ENCODE measurements around the gene PRICKLE2.
"Not testable (repeated sequence)": the region's sequence is repeated elsewhere in the genome, so short reads cannot be mapped to it uniquely, and the experiment has no call there.

PRICKLE2 gene

DNA sequence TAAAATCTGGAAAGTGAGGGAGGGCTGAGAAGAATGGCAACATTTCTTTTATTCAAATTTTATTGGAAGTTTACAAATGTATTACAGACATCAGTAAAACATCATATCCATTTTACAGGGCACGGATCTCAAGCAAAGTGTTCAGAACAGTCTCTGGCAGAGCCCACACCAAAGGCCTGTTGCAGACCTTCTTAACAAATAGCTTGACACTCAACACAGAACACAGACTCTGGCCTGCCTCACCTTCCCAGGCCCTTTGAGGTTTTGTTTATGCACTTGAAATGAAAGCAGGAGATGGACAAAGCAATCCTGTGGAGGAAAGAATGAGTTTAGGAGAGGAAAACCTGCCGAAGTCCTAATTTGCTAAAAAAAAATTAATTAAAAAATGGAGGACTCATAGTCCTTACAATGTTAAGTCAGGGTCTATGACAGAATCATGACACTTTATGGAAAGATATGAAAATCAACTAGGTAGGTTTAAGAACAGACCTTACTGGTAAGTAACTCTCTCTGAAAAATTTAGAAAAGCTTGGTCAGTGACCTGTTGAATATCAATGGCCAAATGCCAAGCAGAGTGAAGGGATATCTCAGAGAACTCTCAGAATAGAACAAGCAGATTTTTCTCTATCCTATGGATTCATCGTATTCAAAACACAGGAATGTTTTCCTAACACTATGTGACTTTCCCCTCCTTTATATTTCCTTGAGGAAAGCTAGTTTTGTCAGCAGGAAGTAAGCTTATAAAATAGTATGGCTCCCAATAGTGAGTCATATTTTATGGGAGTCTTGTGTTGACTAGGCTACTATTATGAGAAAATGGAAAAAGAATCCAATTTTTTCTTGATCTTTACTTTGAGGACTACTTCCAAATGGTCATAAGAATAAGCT lies 131.2 kb downstream of the PRICKLE2 start:
- DNase-seq, result no peak

- DNase-seq, result no peak
These were observed 132.1 kb downstream of the PRICKLE2 start for GRCh38 chr3:64093211-64093610.

- no peak for DNase-seq
These were observed 133.8 kb downstream of the PRICKLE2 start for GRCh38 chr3:64091501-64091900.

- DNase-seq, result not testable (repeated sequence)
These were observed 135.9 kb downstream of the PRICKLE2 start for GRCh38 chr3:64089386-64089785.

DNA sequence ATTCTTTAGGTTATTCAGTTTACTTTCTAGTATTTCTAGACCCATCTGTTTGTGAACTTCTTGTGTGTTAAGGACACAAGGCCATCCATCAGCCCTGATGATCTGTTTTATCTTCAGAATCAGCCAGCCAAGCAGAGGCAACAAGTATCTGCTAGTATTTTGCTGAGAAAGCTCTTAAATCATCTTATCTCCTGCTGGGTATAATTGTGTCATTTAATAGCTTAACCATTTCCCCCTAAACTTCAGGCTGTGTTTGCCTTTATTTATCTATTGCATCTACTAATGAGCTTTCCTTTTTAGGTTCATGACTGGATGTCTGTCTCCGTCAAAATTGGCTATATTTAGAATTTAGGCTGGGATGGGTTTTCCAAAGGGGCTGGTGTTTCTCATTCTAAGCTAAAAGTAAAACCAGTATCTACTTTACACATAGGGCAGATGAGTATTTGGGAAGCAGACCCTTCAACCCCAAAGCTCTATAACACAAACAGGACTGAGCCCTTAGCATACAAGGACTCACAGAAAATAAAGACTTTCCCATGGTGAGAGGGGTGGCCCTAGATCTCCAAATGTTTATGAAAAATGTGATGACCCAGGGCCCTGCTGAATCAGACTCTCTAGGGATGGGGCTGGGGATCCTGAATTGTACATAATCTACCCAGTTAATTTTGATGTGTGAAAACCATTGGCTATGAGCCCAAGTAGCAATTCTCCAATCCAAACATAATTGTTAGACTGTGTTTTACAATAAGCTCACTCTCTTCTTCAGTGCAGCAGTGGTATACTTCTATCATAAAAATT lies 136.7 kb downstream of the PRICKLE2 start:
- DNase-seq, result no peak

GRCh38 chr3:64086479-64087252 lies 138.6 kb downstream of the PRICKLE2 start:
- DNase-seq, result no peak

DNA sequence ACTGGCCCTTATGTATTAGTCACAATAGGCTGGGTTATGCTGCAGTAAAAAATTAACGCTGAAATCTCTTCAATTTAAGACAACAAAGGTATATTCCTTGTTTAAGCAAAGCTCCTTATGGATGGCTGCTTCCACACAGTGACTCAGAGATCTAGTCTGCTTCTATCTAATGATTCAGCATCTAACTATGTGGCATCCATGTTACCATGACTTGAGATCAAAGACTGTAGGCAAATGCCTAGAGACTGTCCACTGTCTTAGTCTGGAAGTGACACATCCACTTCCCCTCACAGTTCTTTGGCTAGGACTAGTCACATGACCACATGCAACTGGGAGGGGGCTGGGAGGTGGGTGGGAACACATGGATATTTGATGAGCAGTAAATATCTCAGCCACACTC lies 140.6 kb downstream of the PRICKLE2 start:
- DNase-seq, result peak; percentile 1

- no peak for DNase-seq
These were observed 141.7 kb downstream of the PRICKLE2 start for GRCh38 chr3:64083575-64083974.

DNA sequence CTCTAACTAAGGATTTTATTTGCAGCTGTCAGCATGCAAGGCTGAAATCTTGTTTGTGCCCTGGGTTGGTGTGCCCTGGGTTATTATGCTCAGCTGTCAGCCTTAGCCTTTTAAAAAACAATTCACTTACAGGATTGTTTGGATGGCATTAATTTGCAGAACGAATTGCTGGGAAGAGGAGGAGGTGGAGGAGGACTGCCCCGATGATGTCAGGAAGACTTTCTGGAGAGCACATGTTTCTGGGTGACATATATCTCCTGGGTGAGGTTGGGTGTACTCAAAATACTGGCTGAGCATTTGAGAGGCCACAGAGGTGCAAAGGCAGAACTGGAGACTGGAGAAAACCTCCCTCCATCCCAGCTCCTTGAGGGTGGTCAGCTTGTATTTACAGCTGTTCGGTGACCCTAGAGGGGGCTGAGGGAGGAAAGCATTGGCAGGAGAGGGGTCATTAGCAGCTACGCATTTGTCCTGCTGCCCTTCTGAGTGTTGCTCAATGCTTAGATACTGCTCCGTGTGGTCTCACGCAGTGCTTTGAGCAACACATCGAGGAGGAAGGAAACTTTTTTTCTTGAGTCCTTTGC lies 142.2 kb downstream of the PRICKLE2 start:
- DNase-seq, result no peak

DNA sequence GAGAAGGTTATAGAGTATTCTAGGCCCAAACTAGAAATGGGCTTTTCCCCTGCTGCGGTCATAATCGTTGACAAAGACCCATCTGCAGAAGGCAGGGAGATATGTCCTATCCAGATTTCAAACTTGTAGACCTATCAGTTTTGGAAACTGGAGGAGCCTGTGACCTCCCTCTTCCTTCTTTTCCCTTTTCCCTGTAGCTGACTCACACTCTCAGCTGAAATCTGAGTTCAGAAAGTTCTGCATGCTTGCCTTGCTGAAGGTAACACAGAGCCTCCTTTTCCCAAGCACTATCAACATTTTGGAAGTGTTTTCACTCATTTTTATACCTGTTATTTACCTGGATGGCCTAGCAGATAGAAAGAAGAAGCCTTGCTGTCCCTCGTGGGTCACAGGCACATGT lies 142.9 kb downstream of the PRICKLE2 start:
- DNase-seq, result no peak

GRCh38 chr3:64081235-64081630 lies 144.0 kb downstream of the PRICKLE2 start:
- DNase-seq, result no peak

- DNase-seq, result no peak
These were observed 144.5 kb downstream of the PRICKLE2 start for GRCh38 chr3:64080616-64081234.

DNA sequence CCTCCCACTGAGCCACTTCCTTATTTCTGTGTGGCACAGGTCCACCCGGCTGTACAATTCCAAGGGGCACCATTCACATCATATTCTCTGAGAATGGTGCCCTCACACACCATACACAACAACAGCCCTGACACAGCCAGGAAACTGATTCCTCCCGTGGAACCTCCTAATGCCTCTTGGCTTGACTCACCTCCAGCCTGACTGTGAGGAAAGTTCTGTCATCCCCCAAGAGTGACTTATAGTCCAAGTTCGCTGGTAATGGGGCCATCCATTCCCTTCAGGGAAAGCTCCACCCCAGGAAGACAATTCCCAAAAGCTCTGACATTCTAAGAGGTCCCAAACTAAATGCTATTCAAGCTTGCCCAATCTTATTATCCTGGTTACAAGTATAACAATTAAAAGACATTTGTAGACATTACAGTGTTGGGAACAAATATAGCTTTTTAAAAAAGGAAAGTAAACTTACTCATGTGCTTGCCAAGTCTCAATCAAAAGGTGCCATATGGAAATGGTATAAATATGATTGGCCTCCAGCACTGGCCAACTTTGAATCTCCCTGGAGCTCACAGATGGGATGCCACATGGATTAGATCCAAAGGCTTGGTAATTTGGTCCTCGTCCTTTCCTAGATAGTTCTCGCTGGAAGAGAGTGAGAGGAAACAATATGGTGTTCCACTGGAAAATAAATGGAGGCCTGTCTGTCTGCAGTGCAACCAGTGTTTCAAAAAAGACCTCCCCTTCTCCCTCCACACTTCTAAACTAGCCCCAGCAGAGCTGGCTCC lies 145.7 kb downstream of the PRICKLE2 start:
- DNase-seq, result no peak

- DNase-seq, result no peak
These were observed 146.3 kb downstream of the PRICKLE2 start for GRCh38 chr3:64078966-64079365.

- no peak for DNase-seq
These were observed 150.2 kb downstream of the PRICKLE2 start for GRCh38 chr3:64074895-64075679.

DNA sequence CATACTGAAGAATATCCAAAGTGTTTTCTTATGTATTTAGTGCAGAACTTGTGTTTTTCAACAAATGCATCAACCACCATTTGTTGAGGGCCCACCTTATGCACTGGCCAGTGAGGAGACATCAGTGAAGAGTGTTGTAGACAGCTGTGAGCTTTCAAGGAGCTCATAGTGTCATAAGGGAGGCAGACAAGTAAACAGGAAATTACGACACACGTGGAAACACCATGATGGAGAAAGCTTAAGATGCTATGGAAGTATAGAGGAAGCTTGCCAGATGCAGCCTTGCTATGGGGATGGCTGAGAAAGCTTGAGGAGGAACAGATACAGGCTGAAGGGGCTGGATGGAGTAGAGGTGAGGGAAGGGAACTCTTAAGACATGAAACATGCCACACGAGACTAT lies 151.2 kb downstream of the PRICKLE2 start:
- DNase-seq, result no peak

- no peak for DNase-seq
These were observed 152.0 kb downstream of the PRICKLE2 start for GRCh38 chr3:64073158-64073761.

DNA sequence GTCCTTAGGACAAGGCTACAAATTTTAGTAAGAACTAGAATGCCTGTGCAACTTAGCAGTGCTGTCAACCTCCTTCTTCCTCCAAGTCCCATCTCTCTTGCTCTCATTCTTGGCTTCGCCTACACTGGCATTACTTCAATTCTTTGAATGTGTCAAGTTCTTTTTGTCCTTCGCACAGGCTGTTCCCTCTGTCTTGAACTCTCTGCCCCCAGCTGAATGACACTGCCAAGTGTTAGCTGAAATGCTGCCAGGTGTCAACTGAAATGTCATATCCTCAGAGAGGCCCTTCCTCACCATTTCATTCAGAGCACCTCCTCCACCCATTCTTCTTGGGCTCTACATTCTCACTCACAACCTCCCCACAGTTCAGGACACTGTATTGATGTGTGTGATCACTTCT lies 153.1 kb downstream of the PRICKLE2 start:
- DNase-seq, result no peak

DNA sequence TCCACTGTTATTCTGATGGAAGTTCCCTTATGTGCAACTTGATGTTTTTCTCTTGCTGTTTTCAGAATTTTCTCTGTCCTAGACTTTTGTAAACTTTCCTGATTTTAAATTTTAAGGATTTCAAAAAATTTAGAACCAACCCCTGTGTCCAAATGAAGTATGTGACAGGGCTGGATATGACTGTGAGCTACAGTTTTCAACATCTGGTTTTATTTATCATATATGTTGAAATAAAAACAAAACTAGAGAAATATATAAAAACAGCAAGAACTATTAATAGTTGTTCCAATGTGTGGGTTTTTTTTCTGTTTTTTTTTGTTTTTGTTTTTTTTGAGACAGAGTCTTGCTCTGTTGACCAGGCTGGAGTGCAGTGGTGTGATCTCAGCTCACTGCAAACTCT lies 154.6 kb downstream of the PRICKLE2 start:
- no peak for DNase-seq
